Memory B cell (primary cell): ENCODE results near the gene MALRD1.

Source experiments
- ATAC-seq: fragments of 150-1000 bp; cut with Tn5 transposase; 2 replicates; pipeline ENCODE4 v1.10.0; 2021; ENCODE audit warnings: low read depth, mild to moderate bottlenecking, moderate library complexity
- DNase-seq, 2 donors: peaks; one replicate each; pipeline ENCODE4 v3.0.0; 2022; ENCODE audit warnings: low spot score in 2 of 2
- H3K27ac Mint-ChIP-seq: one replicate; pipeline ENCODE4 v1.8.0; 2022; ENCODE audit warnings: mild to moderate bottlenecking, moderate library complexity, mixed read lengths
- H3K27me3 Mint-ChIP-seq: one replicate; pipeline ENCODE4 v1.8.0; 2022; ENCODE audit warnings: mixed read lengths
- H3K36me3 Mint-ChIP-seq: one replicate; pipeline ENCODE4 v1.8.0; 2022; ENCODE audit warnings: mild to moderate bottlenecking, mixed read lengths
- H3K4me1 Mint-ChIP-seq: one replicate; pipeline ENCODE4 v1.8.0; 2022; ENCODE audit warnings: mixed read lengths
- H3K4me3 Mint-ChIP-seq: one replicate; pipeline ENCODE4 v1.8.0; 2022; ENCODE audit warnings: mild to moderate bottlenecking, moderate library complexity, mixed read lengths
- H3K9me3 Mint-ChIP-seq: one replicate; pipeline ENCODE4 v1.8.0; 2022; ENCODE audit warnings: mixed read lengths

MALRD1 gene

GRCh38 chr10:19048489-19048888, at the start of gene MALRD1:
Gene MALRD1 (plus strand): TSS chr10:19048801. CDS start chr10:19048939, 138 bp downstream.
- no peak within 1 kb of the TSS for H3K4me3 Mint-ChIP-seq

GRCh38 chr10:19003341-19003740, 45.3 kb upstream of the MALRD1 start:
- Mint-ChIP-seq H3K27ac (no peak overlapping the region), H3K27me3 (no peaks in the 10 kb centered on the region), H3K4me3 (no peak overlapping the region), H3K4me1 (no peaks in the 10 kb centered on the region), H3K36me3 (no peaks in the 10 kb centered on the region), H3K9me3 (peaks cover 7% of the 10 kb centered on the region)
- DNase-seq (no peak), ATAC-seq (no peak)

More at GRCh38 chr10:19048489-19048888, at the start of gene MALRD1:
- H3K4me1 Mint-ChIP-seq, result no peaks in the 10 kb centered on the region
- ATAC-seq, result no peak
- H3K36me3 Mint-ChIP-seq, result no peaks in the 10 kb centered on the region
- H3K27ac Mint-ChIP-seq, result no peak within 1 kb of the TSS
- peaks cover 3% of the 10 kb centered on the region for H3K9me3 Mint-ChIP-seq
- H3K27me3 Mint-ChIP-seq, result no peaks in the 10 kb centered on the region
- DNase-seq, result no peak

- H3K4me3 Mint-ChIP-seq, result no peak overlapping the region
- no peak for ATAC-seq
- DNase-seq, result no peak
- peaks cover 13% of the 10 kb centered on the region for H3K9me3 Mint-ChIP-seq
- H3K36me3 Mint-ChIP-seq, result no peaks in the 10 kb centered on the region
- no peaks in the 10 kb centered on the region for H3K4me1 Mint-ChIP-seq
- H3K27me3 Mint-ChIP-seq, result no peaks in the 10 kb centered on the region
- H3K27ac Mint-ChIP-seq, result no peak overlapping the region
Measured at GRCh38 chr10:19012111-19012510, 36.5 kb upstream of the MALRD1 start.

DNA sequence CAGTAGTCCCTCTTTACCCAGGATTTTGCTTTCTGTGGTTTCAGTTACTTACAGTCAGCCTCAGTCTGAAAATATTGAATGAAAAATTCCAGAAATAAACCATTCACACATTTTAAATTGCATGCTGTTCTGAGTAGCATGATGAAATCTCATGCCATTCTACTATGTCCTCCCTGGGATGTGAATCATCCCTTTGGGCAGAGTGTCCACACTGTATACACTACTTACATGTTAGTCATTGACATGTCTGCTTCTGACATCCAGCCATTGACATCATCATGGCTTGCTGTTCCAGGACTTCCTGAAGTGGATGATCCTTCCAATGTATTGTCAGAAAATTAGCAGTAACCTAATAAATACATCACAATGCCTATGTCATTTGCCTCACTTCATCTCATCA, 34.6 kb upstream of the MALRD1 start:
- Mint-ChIP-seq H3K4me3 (no peak overlapping the region), H3K4me1 (no peaks in the 10 kb centered on the region), H3K36me3 (no peaks in the 10 kb centered on the region), H3K9me3 (peaks cover 8% of the 10 kb centered on the region), H3K27me3 (no peaks in the 10 kb centered on the region), H3K27ac (no peak overlapping the region)
- no peak for DNase-seq
- ATAC-seq, result no peak

GRCh38 chr10:19014498-19014897, 34.1 kb upstream of the MALRD1 start:
- no peak for ATAC-seq
- Mint-ChIP-seq H3K4me3 (no peak overlapping the region), H3K9me3 (peaks cover 8% of the 10 kb centered on the region), H3K4me1 (no peaks in the 10 kb centered on the region), H3K27ac (no peak overlapping the region), H3K36me3 (no peaks in the 10 kb centered on the region), H3K27me3 (no peaks in the 10 kb centered on the region)
- no peak for DNase-seq

- no peak for DNase-seq
- no peak overlapping the region for H3K27ac Mint-ChIP-seq
- H3K36me3 Mint-ChIP-seq, result no peaks in the 10 kb centered on the region
- no peak overlapping the region for H3K4me3 Mint-ChIP-seq
- ATAC-seq, result no peak
- no peaks in the 10 kb centered on the region for H3K4me1 Mint-ChIP-seq
- H3K27me3 Mint-ChIP-seq, result no peaks in the 10 kb centered on the region
- H3K9me3 Mint-ChIP-seq, result peaks cover 6% of the 10 kb centered on the region
Measured at GRCh38 chr10:19017116-19017890, 31.3 kb upstream of the MALRD1 start.

DNA sequence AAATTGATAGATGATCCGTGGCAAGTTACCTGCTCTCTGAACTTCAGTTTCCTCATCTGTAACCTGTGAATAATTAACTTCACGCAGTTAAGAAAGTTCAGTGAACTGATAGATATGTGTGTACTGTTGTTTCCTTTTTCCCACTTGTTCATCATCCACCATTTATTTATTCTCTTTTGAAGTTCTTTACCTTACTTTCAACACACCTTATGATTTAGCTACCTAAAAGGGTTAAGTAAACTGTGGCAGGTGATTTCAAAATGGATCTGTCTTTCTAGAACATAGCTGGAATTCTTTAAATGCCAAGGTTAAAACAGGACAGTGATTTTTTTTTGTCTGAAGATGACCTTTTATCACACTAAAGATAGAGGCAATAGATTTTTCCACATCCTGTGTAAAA, 27.4 kb upstream of the MALRD1 start:
- DNase-seq (no peak), ATAC-seq (no peak)
- Mint-ChIP-seq H3K27ac (no peak overlapping the region), H3K36me3 (no peaks in the 10 kb centered on the region), H3K9me3 (peaks cover 3% of the 10 kb centered on the region), H3K4me1 (no peaks in the 10 kb centered on the region), H3K4me3 (no peak overlapping the region), H3K27me3 (no peaks in the 10 kb centered on the region)

DNA sequence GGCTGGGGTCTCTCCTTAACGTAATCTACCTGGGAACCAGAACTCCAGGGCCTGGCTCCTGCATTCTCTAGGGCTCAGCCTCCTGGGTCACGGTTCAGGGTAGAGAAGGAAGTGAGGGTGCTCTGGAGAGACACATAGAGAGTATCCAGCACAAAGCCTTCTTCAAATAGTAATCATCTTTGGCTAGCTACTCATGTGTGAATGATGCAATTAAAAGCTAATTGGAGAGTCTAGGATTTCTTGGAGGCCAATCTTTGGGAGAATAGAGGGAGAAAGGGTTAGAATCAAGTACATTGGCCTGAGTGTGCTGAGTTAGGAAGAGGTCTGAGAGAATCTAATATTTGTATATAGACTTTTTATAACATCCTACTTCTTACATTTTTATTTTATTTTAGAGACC, 24.0 kb upstream of the MALRD1 start:
- no peaks in the 10 kb centered on the region for H3K27me3 Mint-ChIP-seq
- no peak overlapping the region for H3K27ac Mint-ChIP-seq
- no peak overlapping the region for H3K4me3 Mint-ChIP-seq
- no peak for DNase-seq
- H3K36me3 Mint-ChIP-seq, result no peaks in the 10 kb centered on the region
- no peaks in the 10 kb centered on the region for H3K4me1 Mint-ChIP-seq
- no peak for ATAC-seq
- peaks cover 1% of the 10 kb centered on the region for H3K9me3 Mint-ChIP-seq

DNA sequence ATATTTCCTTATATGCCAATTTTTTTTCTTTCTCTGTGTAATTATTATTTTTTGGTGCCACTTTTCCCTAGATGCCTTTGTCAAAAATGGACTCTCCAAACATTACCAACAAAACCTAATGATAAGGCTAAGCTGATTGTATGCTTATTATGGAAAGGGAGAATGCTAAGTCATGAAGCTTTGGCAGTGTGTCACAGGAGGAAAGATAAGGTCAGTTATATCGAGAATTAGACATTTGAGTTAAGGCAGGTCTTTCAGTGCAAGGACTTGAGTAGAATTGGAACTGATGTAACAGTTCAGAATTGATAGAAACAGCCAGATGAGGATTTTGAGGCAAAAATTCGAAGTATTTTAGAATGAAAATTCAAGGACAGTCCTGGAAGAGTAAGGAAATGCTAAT, 16.8 kb upstream of the MALRD1 start:
- peaks cover 1% of the 10 kb centered on the region for H3K9me3 Mint-ChIP-seq
- no peaks in the 10 kb centered on the region for H3K27me3 Mint-ChIP-seq
- H3K27ac Mint-ChIP-seq, result no peak overlapping the region
- H3K4me3 Mint-ChIP-seq, result no peak overlapping the region
- H3K36me3 Mint-ChIP-seq, result no peaks in the 10 kb centered on the region
- DNase-seq, result no peak
- no peak for ATAC-seq
- no peaks in the 10 kb centered on the region for H3K4me1 Mint-ChIP-seq

DNA sequence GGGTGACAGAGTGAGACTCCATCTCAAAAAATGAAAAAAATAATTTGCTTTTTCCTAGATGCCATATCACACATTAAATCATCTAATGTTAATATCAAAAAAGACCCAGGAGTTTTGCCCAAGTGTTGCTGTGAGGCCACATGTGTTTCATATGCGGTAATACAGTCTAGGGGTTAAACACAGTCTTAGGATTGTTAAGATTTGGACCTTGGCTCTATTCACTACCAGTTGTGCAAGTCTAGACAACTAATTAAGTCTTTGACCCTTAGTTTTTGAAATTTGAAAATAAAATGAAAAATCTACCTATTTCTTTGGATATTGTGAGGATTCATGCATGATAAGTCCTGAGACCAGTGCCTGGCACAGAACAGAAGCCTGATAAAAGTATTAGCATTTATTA, 14.9 kb upstream of the MALRD1 start:
- no peak overlapping the region for H3K27ac Mint-ChIP-seq
- no peaks in the 10 kb centered on the region for H3K4me1 Mint-ChIP-seq
- H3K27me3 Mint-ChIP-seq, result no peaks in the 10 kb centered on the region
- no peak for ATAC-seq
- H3K9me3 Mint-ChIP-seq, result peaks cover 1% of the 10 kb centered on the region
- H3K36me3 Mint-ChIP-seq, result no peaks in the 10 kb centered on the region
- H3K4me3 Mint-ChIP-seq, result no peak overlapping the region
- no peak for DNase-seq

DNA sequence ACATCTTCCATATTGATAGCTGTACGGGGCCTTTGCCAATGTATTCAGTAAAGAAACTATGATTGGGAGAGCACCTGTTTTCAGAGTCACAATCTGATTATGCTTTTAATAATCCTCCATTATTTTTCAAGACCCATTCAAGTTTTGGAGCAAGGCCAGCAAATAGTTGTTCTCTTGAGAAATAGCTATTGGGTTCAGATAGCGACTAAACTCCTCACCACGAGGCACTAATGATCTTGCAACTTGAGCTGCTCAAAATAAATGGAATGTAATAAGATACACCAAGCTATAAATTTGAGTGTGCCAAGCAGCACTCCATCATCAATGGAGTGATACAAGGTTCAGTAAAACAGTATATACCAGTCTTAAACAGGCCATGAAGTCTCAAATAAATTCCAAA, 7.4 kb upstream of the MALRD1 start:
- H3K4me3 Mint-ChIP-seq, result no peak overlapping the region
- no peak for ATAC-seq
- H3K27me3 Mint-ChIP-seq, result no peaks in the 10 kb centered on the region
- no peak overlapping the region for H3K27ac Mint-ChIP-seq
- H3K4me1 Mint-ChIP-seq, result no peaks in the 10 kb centered on the region
- H3K36me3 Mint-ChIP-seq, result no peaks in the 10 kb centered on the region
- no peak for DNase-seq
- H3K9me3 Mint-ChIP-seq, result peaks cover 3% of the 10 kb centered on the region

DNA sequence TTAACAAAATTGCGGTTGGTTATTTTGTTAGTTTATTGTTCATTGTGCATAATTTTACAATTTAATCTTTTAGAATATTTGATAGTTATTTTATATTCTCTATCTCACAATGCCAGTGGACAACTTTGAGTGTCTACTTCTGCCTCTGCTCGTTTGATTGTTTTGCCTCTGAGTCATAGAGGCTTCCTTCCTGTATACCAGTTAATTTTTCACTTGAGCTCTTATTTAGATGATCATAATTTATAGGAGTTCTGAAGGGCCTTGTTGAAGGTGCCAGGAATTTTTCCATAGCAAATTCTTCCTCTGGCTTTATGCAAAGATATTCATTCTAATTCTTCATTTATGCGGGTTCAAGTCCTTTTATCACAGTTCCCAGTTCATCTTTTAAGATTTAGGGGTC, 5.2 kb upstream of the MALRD1 start:
- Mint-ChIP-seq H3K4me3 (no peak overlapping the region), H3K27ac (no peak overlapping the region), H3K36me3 (no peaks in the 10 kb centered on the region), H3K9me3 (peaks cover 3% of the 10 kb centered on the region), H3K27me3 (no peaks in the 10 kb centered on the region), H3K4me1 (no peaks in the 10 kb centered on the region)
- DNase-seq (no peak), ATAC-seq (no peak)

GRCh38 chr10:19046679-19047078, 1.9 kb upstream of the MALRD1 start:
- Mint-ChIP-seq H3K4me3 (no peak overlapping the region), H3K4me1 (no peaks in the 10 kb centered on the region), H3K9me3 (no peaks in the 10 kb centered on the region), H3K27ac (no peak overlapping the region), H3K27me3 (no peaks in the 10 kb centered on the region), H3K36me3 (no peaks in the 10 kb centered on the region)
- DNase-seq (no peak), ATAC-seq (no peak)

DNA sequence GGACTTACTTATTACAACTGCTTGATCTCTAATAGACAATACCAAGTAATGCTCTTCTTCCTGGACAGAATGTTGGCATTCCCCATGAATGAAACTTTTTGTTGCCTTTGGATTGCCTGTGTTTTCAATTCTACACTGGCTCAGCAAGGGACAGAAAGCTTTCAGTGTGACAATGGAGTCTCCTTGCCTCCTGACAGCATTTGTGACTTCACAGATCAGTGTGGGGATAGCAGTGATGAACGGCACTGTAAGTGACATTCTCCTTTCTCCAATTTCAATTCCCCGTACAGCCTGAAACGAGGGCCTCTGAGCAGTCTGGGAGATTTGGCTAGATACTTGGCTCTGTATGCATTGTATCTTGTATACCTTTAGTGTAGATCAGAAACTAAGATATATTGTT, 290 bp downstream of the MALRD1 start:
- H3K4me1 Mint-ChIP-seq, result no peaks in the 10 kb centered on the region
- ATAC-seq (no peak), DNase-seq (no peak)
- peaks cover 3% of the 10 kb centered on the region for H3K9me3 Mint-ChIP-seq
- H3K27me3 Mint-ChIP-seq, result no peaks in the 10 kb centered on the region
- H3K27ac Mint-ChIP-seq, result no peak overlapping the region
- no peaks in the 10 kb centered on the region for H3K36me3 Mint-ChIP-seq
- no peak overlapping the region for H3K4me3 Mint-ChIP-seq

DNA sequence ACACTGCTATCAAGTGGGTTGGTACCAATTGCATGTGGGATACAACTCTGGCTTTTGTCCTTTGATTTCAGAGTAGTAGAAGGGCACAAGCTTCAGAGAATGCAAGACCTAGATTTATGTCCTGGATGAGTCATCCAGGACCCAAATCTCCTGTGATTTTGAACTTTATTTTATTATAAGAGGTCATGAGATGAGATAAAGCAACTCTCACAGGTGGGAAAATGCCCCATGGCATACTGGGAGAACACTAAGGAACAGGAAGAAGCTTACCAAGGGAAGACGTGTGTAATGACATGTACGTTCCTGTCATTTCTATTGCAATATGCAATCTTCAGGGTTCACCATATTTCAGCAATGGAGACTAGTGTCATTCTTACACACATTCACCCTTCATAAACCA, 966 bp downstream of the MALRD1 start:
- no peak for ATAC-seq
- Mint-ChIP-seq H3K9me3 (peaks cover 5% of the 10 kb centered on the region), H3K27ac (no peak overlapping the region), H3K27me3 (no peaks in the 10 kb centered on the region), H3K4me3 (no peak overlapping the region), H3K4me1 (no peaks in the 10 kb centered on the region), H3K36me3 (no peaks in the 10 kb centered on the region)
- no peak for DNase-seq
